Measurements from ENCODE around the gene KDM5B. TPM values are rescaled to one million over a fixed set of nuclear protein-coding genes. Genes with fewer than 3 reads are reported as not detected.
"Not testable (repeated sequence)": the region's sequence is repeated elsewhere in the genome, so short reads cannot be mapped to it uniquely, and the experiment has no call there.

Gene KDM5B
- total RNA-seq, 4 donors from 2014 or later, result 43.8 to 66.8 (median 51.9) TPM

GRCh38 chr1:202733251-202733650 is 75.0 kb downstream of the KDM5B start:
- no peaks in the 10 kb centered on the region for H3K4me1 ChIP-seq
- no peaks in the 10 kb centered on the region for H3K27me3 ChIP-seq
- peaks cover 0 to 92% (median 3%) of the 10 kb centered on the region in 3 donors for H3K36me3 ChIP-seq
- TF ChIP-seq CTCF (IDR thresholded peaks at IDR 0.05) (no peak), POLR2A (IDR thresholded peaks at IDR 0.05) (no peak)
- H3K9me3 ChIP-seq, result no peaks in the 10 kb centered on the region
- H3K4me3 ChIP-seq, result no peak overlapping the region
- no peak overlapping the region for H3K27ac ChIP-seq
- DNase-seq, result no peak

- no peaks in the 10 kb centered on the region for H3K9me3 ChIP-seq
- H3K27ac ChIP-seq, result no peak overlapping the region
- TF ChIP-seq POLR2A (IDR thresholded peaks at IDR 0.05) (no peak), CTCF (IDR thresholded peaks at IDR 0.05) (no peak)
- no peaks in the 10 kb centered on the region for H3K27me3 ChIP-seq
- peaks cover 0 to 71% (median 3%) of the 10 kb centered on the region in 3 donors for H3K36me3 ChIP-seq
- H3K4me1 ChIP-seq, result no peaks in the 10 kb centered on the region
- DNase-seq, result no peak
- no peak overlapping the region for H3K4me3 ChIP-seq
These were observed 79.3 kb downstream of the KDM5B start for GRCh38 chr1:202728951-202729350.

- Histone ChIP-seq H3K9me3 (no peaks in the 10 kb centered on the region), H3K4me1 (no peaks in the 10 kb centered on the region), H3K36me3 (peaks cover 0 to 36% (median 0%) of the 10 kb centered on the region in 3 donors), H3K27ac (no peak overlapping the region), H3K27me3 (no peaks in the 10 kb centered on the region), H3K4me3 (no peak overlapping the region)
- DNase-seq, result no peak
- TF ChIP-seq POLR2A (IDR thresholded peaks at IDR 0.05) (no peak), CTCF (IDR thresholded peaks at IDR 0.05) (no peak)
These were observed 82.7 kb downstream of the KDM5B start for GRCh38 chr1:202725526-202725925.

GRCh38 chr1:202723708-202724107 is 84.5 kb downstream of the KDM5B start:
- TF ChIP-seq CTCF (IDR thresholded peaks at IDR 0.05), result no peak
- no peak for TF ChIP-seq POLR2A (IDR thresholded peaks at IDR 0.05)
- H3K4me1 ChIP-seq, result no peaks in the 10 kb centered on the region
- H3K36me3 ChIP-seq, result peaks cover 0 to 18% (median 0%) of the 10 kb centered on the region in 3 donors
- no peaks in the 10 kb centered on the region for H3K27me3 ChIP-seq
- no peak overlapping the region for H3K4me3 ChIP-seq
- H3K9me3 ChIP-seq, result no peaks in the 10 kb centered on the region
- H3K27ac ChIP-seq, result no peak overlapping the region
- no peak for DNase-seq

- H3K36me3 ChIP-seq, result peaks cover 0 to 12% (median 0%) of the 10 kb centered on the region in 3 donors
- DNase-seq, H3K4me3 ChIP-seq, H3K4me1 ChIP-seq, H3K9me3 ChIP-seq, H3K27ac ChIP-seq, H3K27me3 ChIP-seq: not testable (repeated sequence)
These were observed 85.2 kb downstream of the KDM5B start for GRCh38 chr1:202723046-202723445.

GRCh38 chr1:202716654-202717053 is 91.6 kb downstream of the KDM5B start:
- Histone ChIP-seq H3K27me3 (no peaks in the 10 kb centered on the region), H3K4me1 (no peaks in the 10 kb centered on the region)

GRCh38 chr1:202714202-202714601 is 94.0 kb downstream of the KDM5B start:
- not testable (repeated sequence) for H3K9me3 ChIP-seq, H3K27ac ChIP-seq, DNase-seq, H3K4me3 ChIP-seq, H3K36me3 ChIP-seq
- Histone ChIP-seq H3K27me3 (peaks cover 0 to 16% of the 10 kb centered on the region in 2 donors), H3K4me1 (peaks cover 0 to 16% (median 0%) of the 10 kb centered on the region in 4 donors)

More at GRCh38 chr1:202716654-202717053, 91.6 kb downstream of the KDM5B start:
- Histone ChIP-seq H3K4me3 (no peak overlapping the region), H3K36me3 (no peaks in the 10 kb centered on the region), H3K9me3 (no peaks in the 10 kb centered on the region), H3K27ac (no peak overlapping the region)
- TF ChIP-seq CTCF (IDR thresholded peaks at IDR 0.05), result no peak
- no peak for TF ChIP-seq POLR2A (IDR thresholded peaks at IDR 0.05)
- DNase-seq, result no peak
